ENCODE data around the gene NFATC3. TPM values are rescaled to one million over a fixed set of nuclear protein-coding genes. Genes with fewer than 3 reads are reported as not detected.
"Not testable (repeated sequence)": the region's sequence is repeated elsewhere in the genome, so short reads cannot be mapped to it uniquely, and the experiment has no call there.

The NFATC3 gene
- total RNA-seq, 1 experiment from 2014 or later = 33.0 TPM

GRCh38 chr16:68091380-68092261, 6.5 kb downstream of the NFATC3 start:
- no peak overlapping the region for H3K4me2 ChIP-seq (ENCODE audit: insufficient read depth, insufficient read length, low read length)
- H3K4me3 Mint-ChIP-seq = no peak overlapping the region
- H3K4me1 ChIP-seq (ENCODE audit: insufficient read depth, low read length) = peaks cover 7% of the 10 kb centered on the region; the same call in 1 of the 2 replicates
- no peak overlapping the region for H3K27ac ChIP-seq (ENCODE audit: insufficient read length, low read depth, low read length)
- H2BK20ac ChIP-seq (ENCODE audit: low read depth, low read length, poor library complexity, severe bottlenecking) = no peak overlapping the region
- H3K36me3 Mint-ChIP-seq (ENCODE audit: insufficient read depth in 1 of 3, low read depth in 3 of 3) = 0 out of 7 replicates have a peak, but pooled peaks cover 0 to 2% (median 0%) of the 10 kb centered on the region in 3 experiments
- no peak overlapping the region for H2BK120ac ChIP-seq (ENCODE audit: low read depth, low read length, poor library complexity, severe bottlenecking)
- H4K20me1 ChIP-seq (ENCODE audit: control insufficient read depth, insufficient read depth, insufficient read length) = no peaks in the 10 kb centered on the region
- no peak overlapping the region for H2AK5ac ChIP-seq (ENCODE audit: insufficient read length, low read length)
- TF ChIP-seq, protein P1, sequence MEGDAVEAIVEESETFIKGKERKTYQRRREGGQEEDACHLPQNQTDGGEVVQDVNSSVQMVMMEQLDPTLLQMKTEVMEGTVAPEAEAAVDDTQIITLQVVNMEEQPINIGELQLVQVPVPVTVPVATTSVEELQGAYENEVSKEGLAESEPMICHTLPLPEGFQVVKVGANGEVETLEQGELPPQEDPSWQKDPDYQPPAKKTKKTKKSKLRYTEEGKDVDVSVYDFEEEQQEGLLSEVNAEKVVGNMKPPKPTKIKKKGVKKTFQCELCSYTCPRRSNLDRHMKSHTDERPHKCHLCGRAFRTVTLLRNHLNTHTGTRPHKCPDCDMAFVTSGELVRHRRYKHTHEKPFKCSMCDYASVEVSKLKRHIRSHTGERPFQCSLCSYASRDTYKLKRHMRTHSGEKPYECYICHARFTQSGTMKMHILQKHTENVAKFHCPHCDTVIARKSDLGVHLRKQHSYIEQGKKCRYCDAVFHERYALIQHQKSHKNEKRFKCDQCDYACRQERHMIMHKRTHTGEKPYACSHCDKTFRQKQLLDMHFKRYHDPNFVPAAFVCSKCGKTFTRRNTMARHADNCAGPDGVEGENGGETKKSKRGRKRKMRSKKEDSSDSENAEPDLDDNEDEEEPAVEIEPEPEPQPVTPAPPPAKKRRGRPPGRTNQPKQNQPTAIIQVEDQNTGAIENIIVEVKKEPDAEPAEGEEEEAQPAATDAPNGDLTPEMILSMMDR (conservative IDR thresholded peaks at IDR 0.05) = no peak
- H3K23ac ChIP-seq (ENCODE audit: insufficient read length, low read depth, low read length) = no peak overlapping the region
- no peak overlapping the region for H3T11ph ChIP-seq (ENCODE audit: low read length)
- no peaks in the 10 kb centered on the region for H3K23me2 ChIP-seq (ENCODE audit: insufficient read length, low read depth, low read length, poor library complexity, severe bottlenecking)
- H4K5ac ChIP-seq (ENCODE audit: insufficient read length, low read depth, low read length) = no peak overlapping the region
- no peaks in the 10 kb centered on the region for H3K9me3 ChIP-seq (ENCODE audit: control insufficient read depth, low read depth, low read length)
- no peak overlapping the region for H3K14ac ChIP-seq (ENCODE audit: insufficient read depth, low read length)
- WGBS (ENCODE audit: extremely low coverage, insufficient read length, low lambda C conversion rate) = no CpG with 5 or more reads among the region's 5 CpGs
- no peak overlapping the region for H2BK5ac ChIP-seq (ENCODE audit: insufficient read length, low read length)
- no peaks in the 10 kb centered on the region for H3K27me3 ChIP-seq (ENCODE audit: insufficient read depth, low read length)
- no peak overlapping the region for H2AFZ ChIP-seq (ENCODE audit: low read length)
- no peak overlapping the region for H3K4ac ChIP-seq (ENCODE audit: low read depth, low read length)
- no peaks in the 10 kb centered on the region for H3K9me3 Mint-ChIP-seq
- no peak overlapping the region for H4K8ac ChIP-seq (replicated peaks; ENCODE audit: insufficient read length, low read depth, low read length)
- H3K4me1 Mint-ChIP-seq = peaks cover 34 to 42% of the 10 kb centered on the region in 2 experiments
- no peak overlapping the region for H3K9ac ChIP-seq (ENCODE audit: extremely low read depth, insufficient read length, low read length)
- peaks cover 21% of the 10 kb centered on the region; the same call in 1 of the 2 replicates for H3K79me2 ChIP-seq (ENCODE audit: insufficient read depth, low read length)
- peak overlapping the region; percentile 7 to 60 (median 34); a peak in 3 of 7 replicates for H3K27ac Mint-ChIP-seq
- no peaks in the 10 kb centered on the region for H3K27me3 Mint-ChIP-seq (ENCODE audit: low read depth)
- no peak overlapping the region for H3K18ac ChIP-seq (ENCODE audit: insufficient read length, low read depth, low read length)
- no peak overlapping the region for H3K56ac ChIP-seq (ENCODE audit: insufficient read length, low read depth, low read length)
- H4K91ac ChIP-seq (ENCODE audit: insufficient read length, low read depth, low read length) = no peak overlapping the region
- H2BK12ac ChIP-seq (ENCODE audit: insufficient read length, low read depth, low read length) = no peak overlapping the region
- H3K79me1 ChIP-seq (ENCODE audit: insufficient read depth, low read depth, low read length, poor library complexity, severe bottlenecking) = peaks cover 4% of the 10 kb centered on the region
- H2BK15ac ChIP-seq (ENCODE audit: low read depth, low read length) = no peak overlapping the region
- DNase-seq = no peak

DNA sequence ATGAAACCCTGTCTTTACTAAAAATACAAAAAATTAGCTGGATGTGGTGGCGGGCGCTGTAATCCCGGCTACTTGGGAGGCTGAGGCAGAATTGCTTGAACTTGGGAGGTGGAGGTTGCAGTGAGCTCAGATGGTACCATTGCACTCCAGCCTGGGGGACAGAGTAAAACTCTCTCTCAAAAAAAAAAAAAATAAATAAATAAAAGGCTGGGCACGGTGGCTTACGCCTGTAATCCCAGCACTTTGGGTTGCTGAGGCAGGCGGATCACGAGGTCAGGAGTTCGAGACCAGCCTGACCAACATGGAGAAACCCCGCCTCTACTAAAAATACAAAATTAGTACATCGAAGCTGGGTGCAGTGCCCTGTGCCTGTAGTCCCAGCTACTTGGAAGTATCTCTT, 7.1 kb downstream of the NFATC3 start:
- not testable (repeated sequence) for H2BK20ac ChIP-seq (ENCODE audit: low read depth, low read length, poor library complexity, severe bottlenecking); H2BK120ac ChIP-seq (ENCODE audit: low read depth, low read length, poor library complexity, severe bottlenecking); H3K23me2 ChIP-seq (ENCODE audit: insufficient read length, low read depth, low read length, poor library complexity, severe bottlenecking); H3K27me3 Mint-ChIP-seq (ENCODE audit: low read depth); H3K23ac ChIP-seq (ENCODE audit: insufficient read length, low read depth, low read length); H3K9me3 Mint-ChIP-seq; H2AK5ac ChIP-seq (ENCODE audit: insufficient read length, low read length); H3K27me3 ChIP-seq (ENCODE audit: insufficient read depth, low read length); H3K4ac ChIP-seq (ENCODE audit: low read depth, low read length); H3K14ac ChIP-seq (ENCODE audit: insufficient read depth, low read length); H4K8ac ChIP-seq (replicated peaks; ENCODE audit: insufficient read length, low read depth, low read length); H4K20me1 ChIP-seq (ENCODE audit: control insufficient read depth, insufficient read depth, insufficient read length); DNase-seq; H3K36me3 Mint-ChIP-seq (ENCODE audit: insufficient read depth in 1 of 3, low read depth in 3 of 3); H3K79me1 ChIP-seq (ENCODE audit: insufficient read depth, low read depth, low read length, poor library complexity, severe bottlenecking); H2BK12ac ChIP-seq (ENCODE audit: insufficient read length, low read depth, low read length); H3K4me2 ChIP-seq (ENCODE audit: insufficient read depth, insufficient read length, low read length); H4K5ac ChIP-seq (ENCODE audit: insufficient read length, low read depth, low read length); H3K4me3 Mint-ChIP-seq; H2BK5ac ChIP-seq (ENCODE audit: insufficient read length, low read length); H2BK15ac ChIP-seq (ENCODE audit: low read depth, low read length); H3K9me3 ChIP-seq (ENCODE audit: control insufficient read depth, low read depth, low read length); H2AFZ ChIP-seq (ENCODE audit: low read length); H3K27ac ChIP-seq (ENCODE audit: insufficient read length, low read depth, low read length); H3K18ac ChIP-seq (ENCODE audit: insufficient read length, low read depth, low read length); H4K91ac ChIP-seq (ENCODE audit: insufficient read length, low read depth, low read length); H3K4me1 ChIP-seq (ENCODE audit: insufficient read depth, low read length); H3K9ac ChIP-seq (ENCODE audit: extremely low read depth, insufficient read length, low read length); H3T11ph ChIP-seq (ENCODE audit: low read length); H3K56ac ChIP-seq (ENCODE audit: insufficient read length, low read depth, low read length)
- no CpG with 5 or more reads among the region's 10 CpGs for WGBS (ENCODE audit: extremely low coverage, insufficient read length, low lambda C conversion rate)
- Mint-ChIP-seq H3K4me1 (peaks cover 33 to 37% of the 10 kb centered on the region in 2 experiments), H3K27ac (peak overlapping the region in 1 of 3 experiments; percentile 34; a peak in 1 of 7 replicates)
- peaks cover 17% of the 10 kb centered on the region; the same call in 1 of the 2 replicates for H3K79me2 ChIP-seq (ENCODE audit: insufficient read depth, low read length)
